ENCODE data around the gene CAPN9.

CAPN9 gene

DNA sequence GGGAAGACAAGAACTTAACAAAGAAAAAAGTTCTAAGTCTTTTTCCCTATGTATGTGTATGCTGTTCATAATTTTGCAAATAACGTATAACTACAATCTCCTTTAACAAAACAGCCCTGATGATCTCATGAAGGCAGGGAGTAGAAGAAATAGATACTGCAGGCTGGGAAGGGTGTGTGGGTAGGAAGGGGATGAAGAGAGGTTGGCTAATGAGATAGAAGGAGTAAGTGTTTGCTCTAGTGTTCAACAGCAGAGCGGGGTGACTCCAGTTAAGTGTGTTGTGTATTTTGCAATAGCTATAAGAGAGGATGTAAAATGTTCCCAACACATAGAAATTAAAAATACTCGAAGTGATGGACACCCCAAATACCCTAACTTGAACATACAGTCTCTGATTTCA, 101.0 kb downstream of the CAPN9 start:
- H3K4me2 ChIP-seq (ENCODE audit: insufficient read depth, low read length) = no peak overlapping the region
- no peaks in the 10 kb centered on the region for H3K27me3 ChIP-seq (ENCODE audit: insufficient read depth, low read length, poor library complexity)
- no peak overlapping the region for H3K4me3 ChIP-seq (ENCODE audit: low read depth in 1 of 2, low read length in 2 of 2)
- DNase-seq (no peak), ATAC-seq (ENCODE audit: insufficient read depth, low read depth) (no peak)
- H3K27ac ChIP-seq (ENCODE audit: low read length) = no peak overlapping the region
- no peak overlapping the region for H3K9ac ChIP-seq (ENCODE audit: low read depth, low read length)
- no peaks in the 10 kb centered on the region for H3K79me2 ChIP-seq (ENCODE audit: insufficient read depth, low read length)
- H3K36me3 ChIP-seq (ENCODE audit: insufficient read depth, low read length) = peaks cover 11% of the 10 kb centered on the region
- no peaks in the 10 kb centered on the region for H3K4me1 ChIP-seq (ENCODE audit: insufficient read depth, low read length)
- no peak overlapping the region for H2AFZ ChIP-seq (ENCODE audit: low read depth, low read length)
- H3K9me3 ChIP-seq (ENCODE audit: insufficient read depth, low read length, severe bottlenecking) = no peaks in the 10 kb centered on the region
- peaks cover 10% of the 10 kb centered on the region for H4K20me1 ChIP-seq (ENCODE audit: insufficient read depth, low read length)
- TF ChIP-seq, protein P1, sequence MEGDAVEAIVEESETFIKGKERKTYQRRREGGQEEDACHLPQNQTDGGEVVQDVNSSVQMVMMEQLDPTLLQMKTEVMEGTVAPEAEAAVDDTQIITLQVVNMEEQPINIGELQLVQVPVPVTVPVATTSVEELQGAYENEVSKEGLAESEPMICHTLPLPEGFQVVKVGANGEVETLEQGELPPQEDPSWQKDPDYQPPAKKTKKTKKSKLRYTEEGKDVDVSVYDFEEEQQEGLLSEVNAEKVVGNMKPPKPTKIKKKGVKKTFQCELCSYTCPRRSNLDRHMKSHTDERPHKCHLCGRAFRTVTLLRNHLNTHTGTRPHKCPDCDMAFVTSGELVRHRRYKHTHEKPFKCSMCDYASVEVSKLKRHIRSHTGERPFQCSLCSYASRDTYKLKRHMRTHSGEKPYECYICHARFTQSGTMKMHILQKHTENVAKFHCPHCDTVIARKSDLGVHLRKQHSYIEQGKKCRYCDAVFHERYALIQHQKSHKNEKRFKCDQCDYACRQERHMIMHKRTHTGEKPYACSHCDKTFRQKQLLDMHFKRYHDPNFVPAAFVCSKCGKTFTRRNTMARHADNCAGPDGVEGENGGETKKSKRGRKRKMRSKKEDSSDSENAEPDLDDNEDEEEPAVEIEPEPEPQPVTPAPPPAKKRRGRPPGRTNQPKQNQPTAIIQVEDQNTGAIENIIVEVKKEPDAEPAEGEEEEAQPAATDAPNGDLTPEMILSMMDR (IDR thresholded peaks at IDR 0.05; ENCODE audit: borderline replicate concordance, extremely low read depth, low read length, poor library complexity, severe bottlenecking) = no peak
- no peak for TF ChIP-seq EZH2 (IDR thresholded peaks at IDR 0.05; ENCODE audit: borderline replicate concordance, low read depth, low read length, severe bottlenecking)

GRCh38 chr1:230849451-230850224, 102.5 kb downstream of the CAPN9 start:
- Histone ChIP-seq H3K4me3 (ENCODE audit: low read depth in 1 of 2, low read length in 2 of 2) (no peak overlapping the region), H3K4me1 (ENCODE audit: insufficient read depth, low read length) (no peaks in the 10 kb centered on the region), H2AFZ (ENCODE audit: low read depth, low read length) (no peak overlapping the region), H3K27me3 (ENCODE audit: insufficient read depth, low read length, poor library complexity) (no peaks in the 10 kb centered on the region), H3K79me2 (ENCODE audit: insufficient read depth, low read length) (no peaks in the 10 kb centered on the region), H3K27ac (ENCODE audit: low read length) (no peak overlapping the region), H3K9me3 (ENCODE audit: insufficient read depth, low read length, severe bottlenecking) (no peaks in the 10 kb centered on the region), H4K20me1 (ENCODE audit: insufficient read depth, low read length) (peaks cover 10% of the 10 kb centered on the region), H3K36me3 (ENCODE audit: insufficient read depth, low read length) (peaks cover 11% of the 10 kb centered on the region), H3K4me2 (ENCODE audit: insufficient read depth, low read length) (no peak overlapping the region), H3K9ac (ENCODE audit: low read depth, low read length) (no peak overlapping the region)
- TF ChIP-seq EZH2 (IDR thresholded peaks at IDR 0.05; ENCODE audit: borderline replicate concordance, low read depth, low read length, severe bottlenecking) = no peak
- TF ChIP-seq, protein P1 (IDR thresholded peaks at IDR 0.05; ENCODE audit: borderline replicate concordance, extremely low read depth, low read length, poor library complexity, severe bottlenecking) = no peak
- DNase-seq (no peak), ATAC-seq (ENCODE audit: insufficient read depth, low read depth) (no peak)

- H3K4me2 ChIP-seq (ENCODE audit: insufficient read depth, low read length) = no peak overlapping the region
- TF ChIP-seq, protein P1 (IDR thresholded peaks at IDR 0.05; ENCODE audit: borderline replicate concordance, extremely low read depth, low read length, poor library complexity, severe bottlenecking) = no peak
- no peak for TF ChIP-seq EZH2 (IDR thresholded peaks at IDR 0.05; ENCODE audit: borderline replicate concordance, low read depth, low read length, severe bottlenecking)
- DNase-seq = no peak
- H4K20me1 ChIP-seq (ENCODE audit: insufficient read depth, low read length) = peaks cover 10% of the 10 kb centered on the region
- no peak overlapping the region for H3K27ac ChIP-seq (ENCODE audit: low read length)
- H3K4me3 ChIP-seq (ENCODE audit: low read depth in 1 of 2, low read length in 2 of 2) = no peak overlapping the region
- ATAC-seq (ENCODE audit: insufficient read depth, low read depth) = no peak
- H3K27me3 ChIP-seq (ENCODE audit: insufficient read depth, low read length, poor library complexity) = no peaks in the 10 kb centered on the region
- no peak overlapping the region for H3K9ac ChIP-seq (ENCODE audit: low read depth, low read length)
- no peaks in the 10 kb centered on the region for H3K9me3 ChIP-seq (ENCODE audit: insufficient read depth, low read length, severe bottlenecking)
- H3K79me2 ChIP-seq (ENCODE audit: insufficient read depth, low read length) = no peaks in the 10 kb centered on the region
- H2AFZ ChIP-seq (ENCODE audit: low read depth, low read length) = no peak overlapping the region
- H3K36me3 ChIP-seq (ENCODE audit: insufficient read depth, low read length) = peaks cover 11% of the 10 kb centered on the region
- H3K4me1 ChIP-seq (ENCODE audit: insufficient read depth, low read length) = no peaks in the 10 kb centered on the region
Measured at GRCh38 chr1:230850547-230850946, 103.4 kb downstream of the CAPN9 start.

Data from DND-41 (cell line).